HepG2 (cell line): ENCODE results near the gene TBC1D20. TPM values are rescaled to one million over a fixed set of nuclear protein-coding genes. Genes with fewer than 3 reads are reported as not detected.

Experiments used
- CSRNP1 ChIP-seq: sonication (generic); formaldehyde crosslinking; IDR thresholded peaks from 2 replicates; pipeline ENCODE4 v1.8.1; 2023; ENCODE audit warnings: mild to moderate bottlenecking, missing genetic modification reagents
- KLF6 ChIP-seq: IDR thresholded peaks from 2 replicates; pipeline ENCODE4 v1.8.0; 2016; ENCODE audit warnings: missing biosample characterization, missing genetic modification reagents
- MZF1 ChIP-seq: sonication (generic); formaldehyde crosslinking; IDR thresholded peaks from 2 replicates; pipeline ENCODE4 v1.8.1; 2023; ENCODE audit warnings: mild to moderate bottlenecking, missing genetic modification reagents, borderline replicate concordance
- POGK ChIP-seq: sonication (generic); formaldehyde crosslinking; conservative IDR thresholded peaks from 2 replicates; pipeline ENCODE4 v1.8.0; 2022; ENCODE audit warnings: mild to moderate bottlenecking, moderate library complexity, missing genetic modification reagents
- SKIL ChIP-seq: sonication (generic); formaldehyde crosslinking; IDR thresholded peaks from 2 replicates; pipeline ENCODE4 v1.8.0; 2022; ENCODE audit warnings: missing genetic modification reagents, mild to moderate bottlenecking, moderate library complexity, borderline replicate concordance
- ZBTB40 ChIP-seq, 2 experiments: fragments of 450-650 bp in 1 of 2; sonication (generic) in 1 of 2; formaldehyde crosslinking in 1 of 2; IDR thresholded peaks; 2 replicates each; pipeline versions ENCODE4 v1.6.1 to v1.8.0; 2016 to 2022; ENCODE audit warnings: antibody characterized with exemption in 1 of 2, mild to moderate bottlenecking in 1 of 2, missing genetic modification reagents in 1 of 2
- ZHX1 ChIP-seq: sonication (generic); formaldehyde crosslinking; IDR thresholded peaks from 2 replicates; pipeline ENCODE4 v1.8.1; 2022; ENCODE audit warnings: low read depth, mild to moderate bottlenecking, missing genetic modification reagents
- ZNF550 ChIP-seq: sonication (generic); formaldehyde crosslinking; IDR thresholded peaks from 2 replicates; pipeline ENCODE4 v1.4.0; 2020; ENCODE audit warnings: mild to moderate bottlenecking, missing genetic modification reagents, borderline replicate concordance
- polyA plus RNA-seq, 8 experiments: library from polyadenylated mRNA; depleted of rRNA in 3 of 8; stranded (reverse) in 7 of 8; unstranded in 1 of 8; fragments of >200 nt; fragmentation: Illumina TruSeq in 4 of 8; extraction: Trizol in 4 of 8; gene quantifications; 2 replicates each; pipeline versions ENCODE4 v1.2.1 to v1.2.3, GENCODE V29; 2011 to 2016; ENCODE audit warnings: low read depth in 4 of 8, missing spikeins in 1 of 8, mixed read lengths in 1 of 8; ENCODE audit not compliant: insufficient read depth in 1 of 8
- total RNA-seq, 5 experiments: library from RNA; depleted of rRNA; stranded (reverse); fragments of >200 nt; fragmentation: Illumina TruSeq; extraction: Trizol; gene quantifications; 2 replicates each; pipeline ENCODE4 v1.2.3, GENCODE V29; 2016; ENCODE audit warnings: low read depth in 1 of 5

TBC1D20 gene
- total and polyA plus RNA-seq, 2 of the 13 experiments (the other 11 are each of a cell fraction or from before 2014, with no cell fraction given): 36.6 to 47.1 TPM

GRCh38 chr20:406200-407132, 55.9 kb downstream of the TBC1D20 start (continued):
- TF ChIP-seq ZBTB40 (IDR thresholded peaks at IDR 0.05): no peak
- no peak for TF ChIP-seq ZBTB40 (CRISPR knock-in tag; IDR thresholded peaks at IDR 0.05)
- no peak for TF ChIP-seq MZF1
- no peak for TF ChIP-seq POGK (CRISPR knock-in tag)
- TF ChIP-seq ZNF550: no peak
- TF ChIP-seq SKIL (CRISPR knock-in tag): no peak
- TF ChIP-seq ZHX1 (CRISPR knock-in tag): no peak
- no peak for TF ChIP-seq KLF6 (CRISPR knock-in tag)
- TF ChIP-seq CSRNP1 (CRISPR knock-in tag): no peak
